GM12878 (cell line): ENCODE measurements around the gene MRPS27. TPM values are rescaled to one million over a fixed set of nuclear protein-coding genes. Genes with fewer than 3 reads are reported as not detected.

Experiments
- ATAC-seq: fragments of 200-7000 bp; cut with Tn5 transposase; 3 replicates; pipeline ENCODE4 v1.9.1; 2020; ENCODE audit warnings: mild to moderate bottlenecking, moderate library complexity
- BruUV-seq: library from RNA; stranded (reverse); fragments of 400-500 nt; replicated peaks from 2 replicates; lab custom pipeline; 2021; lab: Mats Ljungman, UMichigan
- CTCF ChIA-PET: fragments of 300-600 bp; sonication (Branson Sonifier 250); formaldehyde crosslinking; extraction: SDS; loops from one replicate; lab custom pipeline; 2021; ENCODE audit warnings: inconsistent platforms; lab: Yijun Ruan, JAX
- POLR2A ChIA-PET: fragments of 350-600 bp; formaldehyde crosslinking; extraction: SDS; loops from one replicate; lab custom pipeline; 2021; ENCODE audit warnings: inconsistent platforms; lab: Charles Lee
- RAD21 ChIA-PET: fragments of 300-600 bp; sonication (Branson Sonifier 250); formaldehyde crosslinking; loops from one replicate; lab custom pipeline; 2023; ENCODE audit warnings: antibody characterized with exemption; ENCODE audit not compliant: unreplicated experiment; lab: Charles Lee
- SMC1A ChIA-PET: fragments of 300-600 bp; sonication (Branson Sonifier 250); formaldehyde crosslinking; loops from one replicate; lab custom pipeline; 2023; ENCODE audit not compliant: unreplicated experiment, uncharacterized antibody; lab: Charles Lee
- DNase-seq: peaks from one replicate; pipeline ENCODE4 v3.0.0-alpha.2; 2011; ENCODE audit warnings: low read depth, low spot score
- FAIRE-seq: peaks from 3 replicates; lab custom pipeline; 2011; peaks lifted over from hg19 to GRCh38; lab: Jason Lieb, UNC
- H2AFZ ChIP-seq: 2 replicates; pipeline ENCODE4 v1.6.0; 2011; ENCODE audit warnings: low read depth, low read length, control low read depth; ENCODE audit not compliant: control insufficient read depth
- H3K27ac ChIP-seq: 2 replicates; pipeline ENCODE4 v1.5.1; 2011; ENCODE audit warnings: control low read depth; ENCODE audit not compliant: control insufficient read depth, insufficient read depth
- H3K27me3 ChIP-seq, 2 experiments: replicated peaks in 1 of 2; 2 replicates each; pipeline versions ENCODE4 v1.6.0 to v1.6.1; 2011; ENCODE audit warnings: low read length in 1 of 2; ENCODE audit not compliant: control insufficient read depth in 2 of 2, insufficient read depth in 2 of 2
- H3K36me3 ChIP-seq, 2 experiments: 2 replicates each; pipeline ENCODE4 v1.5.1; 2011; ENCODE audit warnings: low read length in 1 of 2; ENCODE audit not compliant: control insufficient read depth in 2 of 2, insufficient read depth in 2 of 2
- H3K4me1 ChIP-seq: 2 replicates; pipeline ENCODE4 v1.6.1; 2011; ENCODE audit warnings: mild to moderate bottlenecking, low read length, moderate library complexity, mixed read lengths; ENCODE audit not compliant: control insufficient read depth, insufficient read depth
- H3K4me2 ChIP-seq: 2 replicates; pipeline ENCODE4 v1.6.0; 2011; ENCODE audit warnings: control low read depth; ENCODE audit not compliant: control insufficient read depth, insufficient read depth
- H3K4me3 ChIP-seq: fragments of 200-600 bp; sonication (generic); 2 replicates; pipeline ENCODE4 v1.5.1; 2016
- H3K79me2 ChIP-seq: 2 replicates; pipeline ENCODE4 v1.6.0; 2011; ENCODE audit warnings: low read length; ENCODE audit not compliant: control insufficient read depth, insufficient read depth
- H3K9ac ChIP-seq: 2 replicates; pipeline ENCODE4 v1.8.0; 2011; ENCODE audit warnings: low read length, control low read depth, mixed read lengths; ENCODE audit not compliant: control insufficient read depth, insufficient read depth
- H3K9me3 ChIP-seq: replicated peaks from 3 replicates; pipeline ENCODE4 v1.5.1; 2011; ENCODE audit warnings: mild to moderate bottlenecking, low read length; ENCODE audit not compliant: control insufficient read depth, insufficient read depth
- H4K20me1 ChIP-seq: 2 replicates; pipeline ENCODE4 v1.6.0; 2011; ENCODE audit not compliant: control insufficient read depth, insufficient read depth
- ATF3 ChIP-seq: IDR thresholded peaks from 2 replicates; pipeline ENCODE4 v1.6.1; 2011; ENCODE audit warnings: low read depth, mild to moderate bottlenecking, low read length, moderate library complexity, borderline replicate concordance; ENCODE audit errors: extremely low read depth
- CTCF ChIP-seq, 3 experiments: IDR thresholded peaks in 2 of 3; conservative IDR thresholded peaks in 1 of 3; 2 replicates each; pipeline ENCODE4 v1.5.1; 2011; ENCODE audit warnings: low read depth in 3 of 3, low read length in 3 of 3, mild to moderate bottlenecking in 3 of 3, control low read depth in 2 of 3, moderate library complexity in 2 of 3, inconsistent platforms in 1 of 3, mixed read lengths in 1 of 3; ENCODE audit not compliant: control insufficient read depth in 2 of 3, insufficient read depth in 1 of 3; ENCODE audit errors: extremely low read depth in 1 of 3
- FOXK2 ChIP-seq: fragments of 450-650 bp; IDR thresholded peaks from 2 replicates; pipeline ENCODE4 v1.6.1; 2017; ENCODE audit warnings: mild to moderate bottlenecking, moderate library complexity
- FOXM1 ChIP-seq: IDR thresholded peaks from 2 replicates; pipeline ENCODE4 v1.6.1; 2012; ENCODE audit warnings: low read depth, mild to moderate bottlenecking, inconsistent platforms, low read length, moderate library complexity
- KLF5 ChIP-seq: fragments of 450-650 bp; IDR thresholded peaks from 2 replicates; pipeline ENCODE4 v1.6.1; 2014; ENCODE audit warnings: mild to moderate bottlenecking; ENCODE audit not compliant: partially characterized antibody
- NFYA ChIP-seq: IDR thresholded peaks from 2 replicates; pipeline ENCODE4 v1.6.1; 2011; ENCODE audit warnings: low read depth, mild to moderate bottlenecking, low read length, improper control_type of control experiment, borderline replicate concordance
- NR2F1 ChIP-seq: fragments of 450-650 bp; conservative IDR thresholded peaks from 2 replicates; pipeline ENCODE4 v1.6.1; 2017; ENCODE audit warnings: mild to moderate bottlenecking
- POLR2A ChIP-seq: IDR thresholded peaks from 2 replicates; pipeline ENCODE4 v1.6.1; 2011; ENCODE audit warnings: low read depth, mild to moderate bottlenecking, low read length
- SREBF1 ChIP-seq: IDR thresholded peaks from 2 replicates; pipeline ENCODE4 v1.6.1; 2012; ENCODE audit warnings: mild to moderate bottlenecking, low read length
- WGBS: methylation state at CpG from one replicate; pipeline ENCODE4 v1.1.6; 2016; ENCODE audit warnings: low lambda C conversion rate; ENCODE audit not compliant: insufficient replicate concordance, insufficient coverage; ENCODE audit errors: missing lambda C conversion rate; 5-methylcytosine and 5-hydroxymethylcytosine counted together
- in situ Hi-C: fragments of 300-500 bp; cut with MboI; formaldehyde crosslinking; loops from 9 replicates; pipeline ENCODE4 v1.14.3; 2018; ENCODE audit warnings: mixed read lengths
- intact Hi-C: fragments of 100-400 bp; cut with micrococcal nuclease; formaldehyde crosslinking; loops from one replicate; pipeline ENCODE4 v1.14.2; 2022; ENCODE audit not compliant: unreplicated experiment
- polyA plus RNA-seq, 11 experiments: library from polyadenylated mRNA; depleted of rRNA in 4 of 11; unstranded in 6 of 11; stranded (reverse) in 5 of 11; fragments of >200 nt; fragmentation: Nextera tagmentation in 4 of 11; fragmentation: Illumina TruSeq in 1 of 11; extraction: Ambion mirVana in 4 of 11; extraction: Trizol in 1 of 11; gene quantifications; 1 replicate in 1 of 11; 2 replicates in 10 of 11; pipeline versions ENCODE4 v1.2.1 to v1.2.3, GENCODE V29; 2011 to 2016; ENCODE audit warnings: inconsistent platforms in 2 of 11, missing spikeins in 2 of 11, low read depth in 1 of 11
- total RNA-seq, 4 experiments: library from RNA; depleted of rRNA in 3 of 4; stranded (reverse); fragments of >200 nt in 3 of 4; fragmentation: Illumina TruSeq in 1 of 4; extraction: Trizol in 1 of 4; gene quantifications; 2 replicates each; pipeline versions ENCODE4 v1.2.1 to v1.2.3, GENCODE V29; 2013 to 2021

The MRPS27 gene
- total and polyA plus RNA-seq, 10 of the 15 experiments (the other 5 are each of a cell fraction or from before 2014, with no cell fraction given): 61.0 to 128 (median 93.0) TPM

DNA sequence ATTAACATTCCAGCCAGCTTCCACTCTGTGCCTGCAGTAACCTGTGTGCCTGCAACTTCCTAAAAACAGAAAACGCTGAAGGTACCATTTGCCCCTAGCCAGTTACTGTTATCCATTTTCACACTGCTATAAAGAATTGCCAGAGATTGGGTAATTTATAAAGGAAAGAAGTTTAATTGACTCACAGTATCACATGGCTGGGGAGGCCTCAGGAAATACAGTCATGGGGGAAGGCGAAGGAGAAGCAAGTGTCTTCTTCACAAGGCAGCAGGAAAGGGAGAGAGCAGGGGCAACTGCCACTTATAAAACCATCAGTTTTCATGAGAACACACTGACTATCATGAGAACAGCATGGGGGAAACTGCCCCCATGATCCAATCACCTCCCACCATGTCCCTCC, 31.3 kb upstream of the MRPS27 start:
- intact Hi-C loops (no loop called here), in situ Hi-C loops (no loop called here)
- H3K36me3 ChIP-seq: no peaks in the 10 kb centered on the region; a peak in 1 of 4 replicates
- DNase-seq (no peak), FAIRE-seq (no peak), ATAC-seq (no peak)
- no peaks in the 10 kb centered on the region for H3K27me3 ChIP-seq
- TF ChIP-seq FOXM1 (no peak), CTCF (IDR thresholded peaks at IDR 0.05 in 2 of 3, conservative IDR thresholded peaks at IDR 0.05 in 1 of 3; ENCODE audit: control insufficient read depth in 2 of 3, extremely low read depth in 1 of 3, insufficient read depth in 1 of 3, low read depth in 3 of 3, low read length in 3 of 3) (no peak), ATF3 (no peak), NFYA (no peak), NR2F1 (no peak), POLR2A (no peak), SREBF1 (no peak), KLF5 (no peak), FOXK2 (no peak)
- SMC1A ChIA-PET: no interaction called here
- H3K79me2 ChIP-seq: no peaks in the 10 kb centered on the region
- H4K20me1 ChIP-seq: no peaks in the 10 kb centered on the region
- POLR2A ChIA-PET: no interaction called here
- RAD21 ChIA-PET: no interaction called here
- H3K4me2 ChIP-seq: no peak overlapping the region
- peaks cover 14% of the 10 kb centered on the region for H3K4me1 ChIP-seq
- no peak overlapping the region for H3K4me3 ChIP-seq
- H3K27ac ChIP-seq: no peak overlapping the region
- CTCF ChIA-PET: no interaction called here
- WGBS: 92% methylated on average over 2 of the region's 2 CpGs
- H3K9ac ChIP-seq: no peak overlapping the region
- H3K9me3 ChIP-seq: no peaks in the 10 kb centered on the region
- no TSS peak for BruUV-seq
- no peak overlapping the region for H2AFZ ChIP-seq
